Left colon (tissue), 2 donors: ENCODE measurements around the gene SREBF1. TPM values are rescaled to one million over a fixed set of nuclear protein-coding genes. Genes with fewer than 3 reads are reported as not detected.

Experiments
- microRNA-seq, 2 donors: library from miRNA; unstranded; fragments of <30 nt; microRNA quantifications; one replicate each; pipeline versions ENCODE4 v1.1.0 to v1.2.0, GENCODE V29; 2020
- total RNA-seq, 2 donors: library from RNA; stranded (reverse); fragmentation: NEBNext Ultra II Directional; extraction: Animal tissue kit (Norgen Biotek cat#: 25700); gene quantifications; one replicate each; pipeline ENCODE4 v1.2.1, GENCODE V29; 2021
- donor health status: DM: no; HTN: no; CAD: no.
- donor health status: DM: yes; HTN: yes; CAD: no.

Gene SREBF1
- total RNA-seq, 2 donors from 2014 or later, result 125 to 161 TPM

Small RNAs within 50 kb of the gene (microRNA-seq; reads per million reads assigned to microRNA genes)
- gene MIR33B (33.6 to 182 reads per million in 2 donors), gene MIR6777 (0.53 to 1.4 reads per million in 2 donors)

Other genes starting within 250 kb of the SREBF1 start
- 10 to 100 TPM; 13.8 to 18.6 TPM for gene PEMT, start 245.3 kb downstream of the SREBF1 start, total RNA-seq
- 10 to 100 TPM; 15.8 to 23.8 TPM for gene RAI1, start 155.5 kb downstream of the SREBF1 start, total RNA-seq
- gene TOM1L2, start 135.4 kb upstream of the SREBF1 start, total RNA-seq, result 10 to 100 TPM; 55.5 to 72.9 TPM
- 1 to 10 TPM in 1 of 2 donors, under 1 TPM in 1; 0.61 to 1.3 TPM for gene DRC3, start 135.9 kb upstream of the SREBF1 start, total RNA-seq
- 10 to 100 TPM; 29.0 to 32.0 TPM for gene ATPAF2, start 202.2 kb upstream of the SREBF1 start, total RNA-seq
- 1 to 10 TPM; 4.7 to 7.0 TPM for gene GID4, start 202.4 kb upstream of the SREBF1 start, total RNA-seq